Activated gamma-delta T cell treated with Interleukin-2 at 50 U/mL for 16 hours (primary cell): ENCODE measurements around the gene PHLDB3.

Experiments used
- DNase-seq: peaks from one replicate; pipeline ENCODE4 v3.0.0-alpha.2; 2020

Gene PHLDB3

GRCh38 chr19:43496960-43497359 lies 7.6 kb downstream of the PHLDB3 start:
- DNase-seq, result no peak

GRCh38 chr19:43495082-43495481 lies 9.5 kb downstream of the PHLDB3 start:
- DNase-seq, result no peak

GRCh38 chr19:43490759-43491158 lies 13.8 kb downstream of the PHLDB3 start:
- DNase-seq, result no peak

- DNase-seq, result no peak
Observed at GRCh38 chr19:43489979-43490599, 14.5 kb downstream of the PHLDB3 start.

- no peak for DNase-seq
Observed at GRCh38 chr19:43489310-43489709, 15.2 kb downstream of the PHLDB3 start.

- no peak for DNase-seq
Observed at GRCh38 chr19:43488179-43488578, 16.4 kb downstream of the PHLDB3 start.

- DNase-seq, result no peak
Observed at GRCh38 chr19:43486412-43486811, 18.1 kb downstream of the PHLDB3 start.

- DNase-seq, result no peak
Observed at GRCh38 chr19:43485951-43486350, 18.6 kb downstream of the PHLDB3 start.

GRCh38 chr19:43483281-43483680 lies 21.3 kb downstream of the PHLDB3 start:
- DNase-seq, result no peak

GRCh38 chr19:43482193-43482592 lies 22.4 kb downstream of the PHLDB3 start:
- DNase-seq, result no peak

GRCh38 chr19:43481701-43482100 lies 22.8 kb downstream of the PHLDB3 start:
- no peak for DNase-seq

GRCh38 chr19:43480574-43480973 lies 24.0 kb downstream of the PHLDB3 start:
- DNase-seq, result no peak

- no peak for DNase-seq
Observed at GRCh38 chr19:43479961-43480561, 24.5 kb downstream of the PHLDB3 start.

- DNase-seq, result no peak
Observed at GRCh38 chr19:43479226-43479625, 25.3 kb downstream of the PHLDB3 start.

- no peak for DNase-seq
Observed at GRCh38 chr19:43478323-43478722, 26.2 kb downstream of the PHLDB3 start.

GRCh38 chr19:43476606-43477005 lies 27.9 kb downstream of the PHLDB3 start:
- DNase-seq, result no peak

GRCh38 chr19:43474986-43475705 lies 29.4 kb downstream of the PHLDB3 start:
- peak; percentile 89 for DNase-seq

- no peak for DNase-seq
Observed at GRCh38 chr19:43474487-43474886, 30.1 kb downstream of the PHLDB3 start.

GRCh38 chr19:43471091-43471490 lies 33.5 kb downstream of the PHLDB3 start:
- no peak for DNase-seq

GRCh38 chr19:43470288-43470687 lies 34.3 kb downstream of the PHLDB3 start:
- peak; percentile 14 for DNase-seq

GRCh38 chr19:43469160-43469480 lies 35.4 kb downstream of the PHLDB3 start:
- peak; percentile 10 for DNase-seq

GRCh38 chr19:43468354-43469159 lies 36.0 kb downstream of the PHLDB3 start:
- DNase-seq, result no peak

- DNase-seq, result no peak
Observed at GRCh38 chr19:43467730-43468129, 36.8 kb downstream of the PHLDB3 start.

- no peak for DNase-seq
Observed at GRCh38 chr19:43467276-43467675, 37.3 kb downstream of the PHLDB3 start.
